Measurements from ENCODE around the gene SYNPO2.

GRCh38 chr4:118898221-118898620, 9.6 kb downstream of the SYNPO2 start:
- TF ChIP-seq CTCF (optimal IDR thresholded peaks at IDR 0.05 in 1 of 3, IDR thresholded peaks at IDR 0.05 in 1 of 3, conservative IDR thresholded peaks at IDR 0.05 in 1 of 3; ENCODE audit: extremely low read depth in 1 of 3, insufficient read depth in 2 of 3, low read length in 3 of 3): no peak
- TF ChIP-seq EZH2 (IDR thresholded peaks at IDR 0.05; ENCODE audit: low read length): no peak
